Retina (tissue), 1 donor: ENCODE results near the gene YY1.
A peak's percentile ranks its signal among the peaks of the same experiment; 100 is the strongest.
"Not testable (repeated sequence)": the region's sequence is repeated elsewhere in the genome, so short reads cannot be mapped to it uniquely, and the experiment has no call there.

Experiments
- DNase-seq: peaks from one replicate; pipeline ENCODE4 v3.0.0-alpha.2; 2016

The YY1 gene

DNA sequence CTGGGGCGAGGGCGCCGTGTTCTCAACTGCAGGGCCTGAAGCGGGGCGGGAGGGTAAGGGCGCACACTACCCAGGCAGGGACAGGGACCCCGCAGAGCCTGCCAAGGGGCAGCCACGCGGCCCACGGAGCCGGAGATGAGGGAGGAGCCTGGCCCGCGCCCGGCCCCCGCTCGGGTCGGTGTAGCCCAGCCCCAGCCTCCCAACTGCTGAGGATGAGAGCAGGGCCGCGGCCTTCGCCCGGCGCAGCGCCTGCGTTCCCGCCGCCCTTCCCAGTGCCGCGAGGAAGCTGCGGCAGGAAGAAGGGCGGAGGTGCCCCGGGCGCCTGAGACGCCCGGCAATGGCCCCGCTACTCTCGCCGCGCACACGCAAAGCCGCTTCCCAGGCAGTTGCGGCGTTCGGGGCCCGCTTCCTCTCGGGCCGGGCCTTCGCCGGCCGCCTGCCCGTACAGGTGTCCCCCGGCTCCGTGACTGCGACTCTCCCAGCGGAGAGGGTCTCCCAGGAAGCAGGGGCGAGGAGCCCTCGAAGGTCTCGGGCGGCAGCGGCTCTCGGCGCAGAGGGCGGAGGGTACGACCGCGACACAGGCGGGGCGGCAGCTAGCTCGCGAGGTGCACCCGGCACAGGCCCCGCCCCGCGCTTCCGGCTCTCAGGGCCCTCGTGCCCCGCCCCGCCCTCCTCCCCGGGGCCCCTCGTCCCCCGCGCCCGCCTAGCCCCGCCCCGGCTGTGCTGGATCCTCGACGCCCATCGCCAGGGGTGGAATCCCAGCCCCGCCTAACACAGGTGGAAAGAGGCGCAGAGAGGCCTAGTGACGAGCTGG lies 24.8 kb upstream of the YY1 start:
- peak; percentile 90 for DNase-seq

DNA sequence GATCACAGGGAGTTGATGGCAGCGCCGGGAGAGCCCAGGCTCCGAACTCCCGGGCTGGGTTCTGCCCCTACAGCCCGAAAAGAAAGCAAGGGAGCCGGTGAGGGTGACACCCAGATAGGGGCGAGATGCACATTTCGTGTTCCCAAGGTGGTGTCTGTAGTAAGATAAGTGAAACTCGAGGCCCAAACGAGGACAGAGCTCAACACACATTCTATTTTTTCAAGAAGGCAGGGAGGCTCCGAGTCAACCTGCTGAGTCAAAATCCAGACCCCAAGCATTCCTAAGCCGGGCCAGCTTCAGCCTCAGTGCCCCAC lies 24.2 kb upstream of the YY1 start:
- no peak for DNase-seq

- no peak for DNase-seq
These were observed 23.5 kb upstream of the YY1 start for GRCh38 chr14:100215330-100215885.

- DNase-seq: no peak
These were observed 19.7 kb upstream of the YY1 start for GRCh38 chr14:100219126-100219785.

- DNase-seq: peak; percentile 69
These were observed 17.3 kb upstream of the YY1 start for GRCh38 chr14:100221533-100222223.

GRCh38 chr14:100222224-100223093 lies 16.5 kb upstream of the YY1 start:
- peak; percentile 19 for DNase-seq

GRCh38 chr14:100223332-100224201 lies 15.4 kb upstream of the YY1 start:
- DNase-seq: peak; percentile 33

- DNase-seq: no peak
These were observed 14.6 kb upstream of the YY1 start for GRCh38 chr14:100224229-100224866.

- DNase-seq: no peak
These were observed 13.8 kb upstream of the YY1 start for GRCh38 chr14:100225169-100225568.

DNA sequence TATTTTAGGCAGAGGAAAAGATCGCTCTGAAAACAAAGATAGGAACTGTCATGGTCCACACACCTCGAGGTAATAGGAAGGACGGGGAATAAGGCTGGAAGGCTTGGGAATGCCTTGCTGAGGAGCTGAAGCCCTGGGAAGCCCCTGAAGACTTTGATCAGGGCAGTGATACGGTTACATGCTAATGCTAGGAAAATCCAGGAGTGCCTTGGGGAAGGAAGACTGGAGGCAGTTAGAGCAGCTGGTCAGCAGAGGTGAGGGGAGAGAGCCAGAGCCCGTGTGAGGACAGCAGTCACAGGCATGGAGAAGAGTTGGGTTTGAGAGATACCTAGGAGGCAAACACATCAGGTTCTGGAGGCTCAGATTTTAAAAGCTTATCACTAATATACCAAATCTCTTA lies 8.6 kb upstream of the YY1 start:
- DNase-seq: no peak

DNA sequence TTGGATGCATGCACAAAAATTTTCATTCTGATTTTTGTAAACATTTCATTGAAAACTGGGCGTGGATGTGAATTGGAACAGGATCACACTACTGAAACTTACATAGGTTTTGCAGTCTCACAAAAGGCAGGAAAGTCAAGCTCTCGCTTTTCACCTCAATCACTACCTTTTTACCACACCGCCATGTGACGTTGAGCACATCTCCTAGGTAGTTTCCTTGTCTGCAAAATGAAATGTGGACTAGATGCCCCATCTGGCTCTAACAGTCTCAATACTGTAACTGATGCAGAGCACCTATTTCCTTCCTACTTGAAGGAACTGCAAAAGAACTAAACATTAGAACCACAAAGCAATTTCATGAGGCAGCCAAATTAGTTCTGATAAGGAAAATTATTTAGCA lies 4.4 kb upstream of the YY1 start:
- DNase-seq: no peak

DNA sequence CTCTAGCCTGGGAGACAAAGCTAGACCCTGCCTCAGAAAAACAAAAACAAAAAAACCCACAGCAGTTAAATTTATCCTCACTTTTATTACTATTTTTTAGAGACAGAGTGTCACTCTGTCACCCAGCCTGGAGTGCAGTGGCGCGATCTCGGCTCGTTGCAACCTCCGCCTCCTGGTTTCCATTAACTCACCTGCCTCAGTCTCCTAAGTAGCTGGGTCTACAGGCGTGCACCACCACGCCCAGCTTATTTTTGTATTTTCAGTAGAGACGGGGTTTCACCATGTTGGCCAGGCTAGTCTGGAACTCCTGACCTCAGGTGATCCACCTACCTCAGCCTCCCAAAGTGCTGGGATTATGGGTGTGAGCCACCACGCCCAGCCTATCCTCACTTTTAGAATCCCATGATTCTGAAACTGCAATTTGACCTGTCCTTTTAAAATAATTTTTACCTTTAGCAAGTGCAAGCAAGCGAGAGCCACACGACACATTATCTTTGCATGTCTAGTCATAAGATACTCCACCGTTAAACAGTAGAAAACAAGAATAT lies 2.6 kb upstream of the YY1 start:
- not testable (repeated sequence) for DNase-seq

- no peak for DNase-seq
These were observed 2.1 kb upstream of the YY1 start for GRCh38 chr14:100236881-100237280.

- peak; percentile 72 for DNase-seq
These were observed 1.1 kb upstream of the YY1 start for GRCh38 chr14:100237735-100238418.

- DNase-seq: peak; percentile 68
These were observed 381 bp downstream of the YY1 start for GRCh38 chr14:100239211-100239839.

GRCh38 chr14:100239840-100240667 lies 1.1 kb downstream of the YY1 start:
- DNase-seq: peak; percentile 84

DNA sequence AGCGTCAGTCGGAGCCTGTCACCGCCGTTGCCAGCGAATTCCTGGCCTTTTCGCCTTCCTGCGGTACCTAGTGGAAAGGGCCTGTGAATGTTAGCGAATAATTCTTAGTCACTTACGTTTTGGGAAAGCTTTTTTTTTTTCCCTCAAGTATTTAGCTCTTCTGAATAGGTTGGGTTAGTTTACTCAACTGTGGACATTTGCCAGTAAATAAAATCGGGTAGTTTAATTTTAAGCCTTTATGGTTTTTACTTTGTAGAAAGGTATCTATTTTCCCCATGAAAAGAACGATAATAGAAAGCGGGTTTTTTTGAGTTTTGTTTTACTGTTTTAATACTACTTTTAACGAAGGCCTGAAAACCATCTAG lies 1.7 kb downstream of the YY1 start:
- no peak for DNase-seq

DNA sequence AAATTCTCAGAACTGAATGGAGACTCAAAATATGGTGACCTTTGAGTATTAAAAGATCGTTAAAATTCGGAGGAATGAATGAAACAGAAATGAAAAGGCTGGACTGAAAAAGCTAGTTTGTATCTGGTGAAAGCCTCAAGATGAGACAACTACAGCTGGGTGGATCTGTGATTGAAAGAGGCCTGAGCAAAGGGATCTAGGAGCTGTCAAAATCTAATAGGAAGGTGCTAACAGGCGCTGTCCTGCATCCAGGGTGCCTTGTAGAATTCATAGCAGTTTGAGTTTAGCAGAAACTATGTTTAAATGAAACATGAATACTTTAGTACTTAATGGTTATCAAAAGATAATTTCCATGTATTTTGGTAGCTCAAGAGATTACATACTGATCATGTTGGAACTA lies 2.3 kb downstream of the YY1 start:
- DNase-seq: no peak

DNA sequence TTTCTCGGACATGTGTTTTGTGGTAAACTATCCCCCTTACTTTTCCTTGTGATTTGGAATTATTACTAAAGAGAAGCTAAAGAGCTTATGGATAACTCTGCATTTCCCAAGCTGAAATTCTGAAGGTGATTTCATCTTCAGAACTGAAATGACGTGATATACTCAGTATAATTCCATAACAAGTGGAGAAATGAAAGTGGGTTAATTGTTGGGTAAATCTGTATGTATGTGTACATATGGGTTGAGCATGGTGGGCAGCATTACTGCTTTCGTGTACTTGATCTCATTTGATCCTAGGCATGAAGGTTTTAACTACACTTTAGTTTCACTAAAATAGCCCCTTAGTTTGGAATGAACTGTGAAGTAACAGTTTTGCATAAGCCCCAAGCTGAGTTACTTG lies 4.1 kb downstream of the YY1 start:
- DNase-seq: no peak
